Suppressor macrophage (primary cell): Measurements from ENCODE around the gene MUC21.

Experiments
- DNase-seq, 4 experiments: peaks; one replicate each; pipeline ENCODE4 v3.0.0-alpha.2; 2020 to 2022
- total RNA-seq, 17 experiments: gene quantifications; one replicate each; lab custom pipeline; 2026; ENCODE audit warnings: mixed read lengths in 6 of 17, inconsistent platforms in 3 of 17; lab: John Stamatoyannopoulos, UW

Gene MUC21
- 0 to 1.5 (median 0) reads per million in 17 experiments for total RNA-seq

DNA sequence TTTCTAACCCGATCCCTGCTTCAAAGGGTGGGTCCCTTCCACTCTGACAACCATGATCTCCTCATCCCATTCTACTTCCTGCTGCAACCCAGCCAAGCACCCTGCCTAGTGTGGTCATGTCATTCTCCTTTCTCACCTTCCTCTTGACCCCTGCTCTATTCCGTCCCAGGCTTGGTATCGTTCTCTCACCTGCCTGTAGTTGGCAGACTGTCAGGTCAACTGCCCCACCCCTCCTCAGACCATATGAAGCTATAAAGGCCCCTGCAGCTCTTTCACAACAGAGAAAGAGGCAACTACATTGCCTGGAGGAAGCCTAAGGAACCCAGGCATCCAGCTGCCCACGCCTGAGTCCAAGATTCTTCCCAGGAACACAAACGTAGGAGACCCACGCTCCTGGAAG, at the start of gene MUC21:
Gene MUC21 (plus strand): TSS at position 280 of the 400 bp plus-strand sequence. CDS start 241 bp downstream, outside the sequence.
- no peak for DNase-seq

GRCh38 chr6:30935018-30935417, 48.5 kb upstream of the MUC21 start:
- DNase-seq, result no peak

- no peak for DNase-seq
Measured at GRCh38 chr6:30937265-30937664, 46.3 kb upstream of the MUC21 start.

DNA sequence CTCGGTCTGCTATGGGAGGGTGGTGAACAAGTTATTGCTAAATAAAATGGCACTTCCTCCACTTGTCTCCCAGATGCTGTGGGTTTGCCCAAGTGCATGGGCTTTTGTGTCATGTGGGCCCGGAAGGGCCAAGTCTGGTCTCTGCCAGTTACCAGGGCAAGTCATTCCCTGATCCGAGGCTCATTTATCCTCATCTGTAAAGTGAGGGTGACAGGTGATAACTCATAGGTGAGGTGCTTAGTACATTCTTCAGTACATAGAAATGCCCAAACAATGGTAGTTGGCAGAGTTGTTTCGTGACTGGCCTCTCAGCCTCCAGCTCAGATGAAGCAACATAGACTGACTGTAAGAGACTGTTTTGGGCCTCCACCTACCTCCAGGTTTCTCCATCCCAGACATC, 44.8 kb upstream of the MUC21 start:
- DNase-seq, result no peak

GRCh38 chr6:30939473-30939872, 44.0 kb upstream of the MUC21 start:
- no peak for DNase-seq

- no peak for DNase-seq
Measured at GRCh38 chr6:30940361-30940986, 43.0 kb upstream of the MUC21 start, which contains the start of gene MUCL3. MUCL3 (plus strand) TSS chr6:30940973; CDS start chr6:30941000, 27 bp downstream.

DNA sequence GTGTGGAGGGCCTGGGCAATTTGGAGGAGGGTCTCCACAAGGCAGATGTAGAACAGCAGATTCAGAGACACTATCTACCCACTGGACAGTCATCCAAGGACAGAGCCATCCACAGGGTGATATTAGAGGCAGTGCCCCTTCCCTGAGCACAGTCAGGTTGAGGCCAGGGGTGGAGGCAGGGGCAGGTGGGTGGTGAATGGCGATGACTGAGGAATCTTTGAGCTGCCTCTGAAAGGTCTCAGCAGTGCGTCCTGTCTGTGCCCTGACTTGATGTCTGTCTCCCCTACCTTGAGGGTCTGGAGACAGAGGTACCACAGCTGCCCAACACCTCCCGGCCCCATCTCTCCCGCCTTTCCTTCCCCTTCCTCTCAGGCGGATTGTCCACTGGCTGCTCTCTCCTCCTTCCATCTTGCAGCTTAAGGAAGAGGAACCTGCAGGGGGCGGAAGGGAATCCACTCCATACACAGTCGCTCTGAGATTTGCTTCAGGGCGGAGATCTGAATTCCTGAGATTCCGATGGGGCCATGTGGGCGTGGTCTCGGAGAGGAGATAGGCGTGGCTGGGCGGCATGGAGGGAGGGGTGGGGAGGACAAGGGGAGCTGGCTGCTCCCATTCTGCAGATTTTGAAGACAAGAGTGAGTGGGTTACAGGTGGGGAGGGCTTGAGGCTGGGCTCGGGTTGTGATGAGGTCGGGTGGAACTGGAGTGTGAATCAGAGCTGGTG, 41.0 kb upstream of the MUC21 start:
- peak; percentile 46 to 74 (median 64) for DNase-seq

GRCh38 chr6:30944051-30944450, 39.5 kb upstream of the MUC21 start:
- no peak for DNase-seq

- no peak for DNase-seq
Measured at GRCh38 chr6:30945281-30945680, 38.2 kb upstream of the MUC21 start.

- no peak for DNase-seq
Measured at GRCh38 chr6:30947231-30947630, 36.3 kb upstream of the MUC21 start.

- DNase-seq, result no peak
Measured at GRCh38 chr6:30948811-30949210, 34.7 kb upstream of the MUC21 start.

DNA sequence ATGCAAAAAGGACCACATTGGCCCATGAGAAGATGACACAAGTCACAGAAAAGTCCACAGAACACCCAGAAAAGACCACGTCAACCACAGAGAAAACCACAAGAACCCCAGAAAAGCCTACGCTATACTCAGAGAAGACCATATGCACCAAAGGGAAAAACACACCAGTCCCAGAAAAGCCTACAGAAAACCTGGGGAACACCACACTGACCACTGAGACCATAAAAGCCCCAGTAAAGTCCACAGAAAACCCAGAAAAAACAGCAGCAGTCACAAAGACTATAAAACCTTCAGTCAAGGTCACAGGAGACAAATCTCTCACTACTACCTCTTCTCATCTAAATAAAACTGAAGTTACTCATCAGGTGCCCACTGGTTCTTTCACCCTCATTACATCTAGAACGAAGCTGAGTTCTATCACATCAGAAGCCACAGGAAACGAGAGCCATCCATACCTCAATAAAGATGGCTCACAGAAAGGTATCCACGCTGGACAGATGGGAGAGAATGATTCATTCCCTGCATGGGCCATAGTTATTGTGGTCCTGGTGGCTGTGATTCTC, 31.5 kb upstream of the MUC21 start:
- no peak for DNase-seq

GRCh38 chr6:30954631-30955366, 28.7 kb upstream of the MUC21 start:
- peak in 1 of 4 experiments; percentile 15 for DNase-seq

DNA sequence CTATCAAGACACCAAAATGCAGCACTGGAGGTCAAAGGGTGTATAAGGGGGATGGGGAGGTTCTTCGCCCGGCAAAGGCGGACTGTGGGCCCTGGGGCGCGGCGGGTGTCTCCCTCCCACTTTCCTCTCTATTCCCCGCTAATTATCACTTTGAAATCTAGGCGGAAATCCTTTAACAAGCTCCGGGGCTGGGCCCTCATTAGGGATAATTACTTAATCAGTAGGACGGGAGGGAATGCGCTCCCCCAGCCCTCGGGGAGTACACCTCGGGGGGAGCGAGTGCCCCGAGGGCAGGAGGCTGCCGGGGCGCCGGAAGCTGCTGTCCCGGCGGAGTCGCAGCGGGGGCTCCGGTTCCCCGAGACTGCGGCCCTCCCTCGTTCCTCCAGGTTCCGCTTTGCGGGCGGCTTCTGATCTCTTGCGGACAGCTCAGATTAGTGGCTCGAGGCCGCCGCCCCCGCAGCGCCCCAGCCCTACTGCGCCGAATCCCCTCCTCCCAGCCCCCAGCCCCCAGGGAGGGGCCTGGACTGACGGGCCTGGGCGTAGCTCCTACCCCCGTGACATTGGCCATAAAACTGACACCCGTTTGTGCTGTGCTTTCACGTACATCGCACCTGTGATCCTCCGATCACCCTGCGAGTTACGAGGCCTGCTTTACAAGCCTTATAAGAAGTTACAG, 28.0 kb upstream of the MUC21 start:
- DNase-seq, result peak; percentile 67 to 87 (median 75)

- no peak for DNase-seq
Measured at GRCh38 chr6:30957716-30958115, 25.8 kb upstream of the MUC21 start.

DNA sequence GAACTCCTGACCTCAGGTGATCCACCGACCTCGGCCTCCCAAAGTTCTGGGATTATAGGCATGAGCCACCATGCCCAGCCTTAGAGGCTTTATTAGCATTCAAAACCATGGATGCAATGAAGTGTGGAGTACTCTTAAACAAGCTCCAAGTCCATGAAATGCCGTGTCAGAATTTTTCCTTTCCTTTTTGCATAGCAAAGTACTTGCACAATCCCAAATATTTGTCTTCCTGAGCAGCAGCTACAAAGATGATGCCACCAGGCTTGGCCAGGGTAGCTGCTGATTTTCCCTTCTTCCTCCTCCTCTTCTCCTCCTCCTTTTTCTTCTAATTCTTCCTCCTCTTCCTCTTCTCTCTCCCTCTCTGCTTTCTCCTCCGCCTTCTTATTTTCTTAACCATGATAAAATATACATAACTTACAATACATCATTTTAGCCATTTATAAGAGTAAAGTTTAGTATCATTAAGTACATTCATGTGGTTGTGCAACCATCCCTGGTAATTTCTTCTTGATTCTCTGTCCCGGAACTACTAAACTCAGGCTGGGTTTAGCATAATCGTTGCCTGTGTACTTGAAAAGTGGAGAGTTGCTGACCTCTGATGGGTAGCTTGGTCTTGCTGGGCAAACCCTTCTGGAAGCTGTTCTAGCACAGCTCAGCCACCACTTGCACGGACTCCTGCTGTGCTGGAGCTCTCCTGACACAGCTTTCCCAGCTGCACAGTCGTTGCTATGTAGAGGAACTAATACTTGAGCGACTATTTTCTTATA, 22.4 kb upstream of the MUC21 start:
- DNase-seq, result peak in 1 of 4 experiments; percentile 11

DNA sequence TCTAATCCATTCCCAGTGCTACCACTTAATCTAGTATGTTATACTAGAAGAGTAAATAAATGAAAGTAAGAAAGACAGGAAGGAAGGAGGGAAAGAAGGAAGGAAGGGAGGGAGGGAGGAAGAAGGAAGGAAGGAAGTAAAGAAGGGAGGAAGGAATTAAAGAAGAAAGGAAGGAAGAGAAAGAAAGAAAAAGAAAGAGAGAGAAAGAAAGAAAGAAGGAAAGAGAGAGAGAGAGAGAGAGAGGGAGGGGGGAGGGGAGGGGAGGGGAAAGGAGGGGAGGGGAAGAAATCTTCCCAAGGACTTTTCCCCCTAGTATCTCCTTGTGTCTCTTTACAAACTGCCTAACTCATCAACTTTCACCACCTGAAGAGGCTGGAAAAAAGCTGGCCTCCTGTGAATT, 20.8 kb upstream of the MUC21 start:
- no peak for DNase-seq

- no peak for DNase-seq
Measured at GRCh38 chr6:30963641-30964040, 19.9 kb upstream of the MUC21 start.

GRCh38 chr6:30964075-30964474, 19.4 kb upstream of the MUC21 start:
- no peak for DNase-seq

- no peak for DNase-seq
Measured at GRCh38 chr6:30965140-30965601, 18.3 kb upstream of the MUC21 start.

DNA sequence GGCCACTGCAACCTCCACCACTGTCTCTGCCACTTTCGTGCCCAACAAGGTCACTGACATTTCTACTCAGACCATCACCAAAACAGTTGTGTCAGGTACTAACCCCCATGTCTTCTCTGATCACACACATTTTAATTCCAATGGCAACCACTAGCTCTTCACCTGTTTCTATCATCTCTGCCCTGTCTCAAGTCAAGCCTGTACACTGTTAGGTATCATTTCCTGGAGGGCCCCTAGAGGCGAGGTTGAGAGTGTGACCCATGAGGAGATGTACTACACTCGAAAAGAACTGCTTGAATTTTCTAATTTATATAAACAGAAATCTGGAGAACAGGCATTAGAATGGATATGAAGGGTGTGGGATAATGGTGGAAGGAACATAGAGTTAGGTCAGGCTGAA, 17.4 kb upstream of the MUC21 start:
- no peak for DNase-seq

DNA sequence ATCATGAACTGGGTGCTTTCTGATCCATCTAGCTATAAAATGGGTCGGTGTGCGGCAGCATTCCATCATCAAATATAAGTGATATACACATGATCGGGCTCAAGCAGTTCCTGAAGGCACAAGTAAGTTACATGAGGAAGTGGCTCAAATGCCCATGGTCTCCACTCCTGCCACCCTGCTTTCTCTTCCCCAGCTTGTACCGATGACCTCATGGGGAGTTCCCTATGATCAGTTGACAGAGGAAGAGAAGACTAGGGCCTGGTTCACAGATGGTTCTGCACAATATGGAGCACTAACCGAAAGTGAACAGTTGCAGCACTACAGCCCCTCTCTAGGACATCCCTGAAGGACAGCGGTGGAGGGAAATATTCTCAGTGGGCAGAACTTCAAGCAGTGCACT, 14.3 kb upstream of the MUC21 start:
- DNase-seq, result peak; percentile 75 to 85 (median 82)
